Colonic mucosa (tissue), 4 donors: ENCODE measurements around the gene DTNBP1. TPM values are rescaled to one million over a fixed set of nuclear protein-coding genes. Genes with fewer than 3 reads are reported as not detected.

ENCODE experiments used
- DNase-seq: peaks from one replicate; pipeline ENCODE4 v3.0.0-alpha.2; 2020
- H3K27ac ChIP-seq: fragments of 200-600 bp; one replicate; pipeline ENCODE4 v1.8.0; 2021
- H3K27me3 ChIP-seq: fragments of 200-600 bp; one replicate; pipeline ENCODE4 v1.8.0; 2021
- H3K36me3 ChIP-seq: fragments of 200-600 bp; one replicate; pipeline ENCODE4 v1.8.0; 2021
- H3K4me1 ChIP-seq: fragments of 200-600 bp; one replicate; pipeline ENCODE4 v1.8.0; 2021; ENCODE audit warnings: mild to moderate bottlenecking
- H3K4me3 ChIP-seq: fragments of 200-600 bp; one replicate; pipeline ENCODE4 v1.8.0; 2021
- H3K9ac ChIP-seq, 2 donors: one replicate each; pipeline ENCODE4 v1.7.0; 2013; ENCODE audit warnings: control low read depth in 2 of 2, low read depth in 2 of 2, low read length in 2 of 2
- H3K9me3 ChIP-seq: fragments of 200-600 bp; one replicate; pipeline ENCODE4 v1.8.0; 2021
- intact Hi-C: fragments of 100-400 bp; cut with DNase I; formaldehyde crosslinking; loops from one replicate; pipeline ENCODE4 v1.14.1; 2022
- total RNA-seq, 2 donors: library from RNA; stranded (reverse); fragmentation: NEBNext Ultra II Directional in 1 of 2; extraction: Animal tissue kit (Norgen Biotek cat#: 25700) in 1 of 2; gene quantifications; one replicate each; pipeline ENCODE4 v1.2.1, GENCODE V29; 2021
- TF ChIP-seq, protein P1 (sequence below): fragments of 200-600 bp; IDR thresholded peaks from one replicate; pipeline ENCODE4 v1.8.0; 2022; ENCODE audit warnings: antibody characterized with exemption, mild to moderate bottlenecking
- donor health status: healthy.
- donor health status: DM: no; HTN: no; CAD: no.
- donor health status: DM: no; HTN: no; CAD: no.

DTNBP1 gene
- total RNA-seq, 2 donors from 2014 or later: 17.4 to 22.0 TPM

DNA sequence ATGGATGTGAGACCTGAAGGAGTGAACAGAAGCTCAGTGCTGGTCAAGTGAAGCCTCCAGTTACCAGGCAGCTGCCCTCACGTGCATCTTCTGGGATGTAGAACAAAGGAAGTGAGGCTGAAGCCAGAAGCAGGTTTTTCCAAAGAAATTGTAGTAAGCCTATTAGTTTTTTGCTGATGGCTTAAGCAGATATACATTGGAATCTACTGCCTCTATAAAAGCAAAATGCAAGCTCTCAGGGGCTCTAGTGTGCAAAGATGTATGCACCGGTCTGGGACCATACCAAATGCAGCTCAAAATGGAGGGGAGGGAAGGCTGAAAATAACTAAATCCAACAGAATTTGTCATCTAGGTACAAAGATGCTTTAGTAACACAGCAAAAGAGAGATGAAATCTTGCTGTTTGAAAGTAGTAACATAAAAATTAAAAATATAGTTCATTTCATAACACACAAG is 77.0 kb downstream of the DTNBP1 start:
- no peak overlapping the region for H3K4me3 ChIP-seq
- H3K27me3 ChIP-seq: no peaks in the 10 kb centered on the region
- no peaks in the 10 kb centered on the region for H3K36me3 ChIP-seq
- no peak overlapping the region for H3K27ac ChIP-seq
- no peaks in the 10 kb centered on the region for H3K4me1 ChIP-seq
- H3K9me3 ChIP-seq: no peaks in the 10 kb centered on the region
- H3K9ac ChIP-seq: no peak overlapping the region
- intact Hi-C loops: no loop called here
- TF ChIP-seq, protein P1, sequence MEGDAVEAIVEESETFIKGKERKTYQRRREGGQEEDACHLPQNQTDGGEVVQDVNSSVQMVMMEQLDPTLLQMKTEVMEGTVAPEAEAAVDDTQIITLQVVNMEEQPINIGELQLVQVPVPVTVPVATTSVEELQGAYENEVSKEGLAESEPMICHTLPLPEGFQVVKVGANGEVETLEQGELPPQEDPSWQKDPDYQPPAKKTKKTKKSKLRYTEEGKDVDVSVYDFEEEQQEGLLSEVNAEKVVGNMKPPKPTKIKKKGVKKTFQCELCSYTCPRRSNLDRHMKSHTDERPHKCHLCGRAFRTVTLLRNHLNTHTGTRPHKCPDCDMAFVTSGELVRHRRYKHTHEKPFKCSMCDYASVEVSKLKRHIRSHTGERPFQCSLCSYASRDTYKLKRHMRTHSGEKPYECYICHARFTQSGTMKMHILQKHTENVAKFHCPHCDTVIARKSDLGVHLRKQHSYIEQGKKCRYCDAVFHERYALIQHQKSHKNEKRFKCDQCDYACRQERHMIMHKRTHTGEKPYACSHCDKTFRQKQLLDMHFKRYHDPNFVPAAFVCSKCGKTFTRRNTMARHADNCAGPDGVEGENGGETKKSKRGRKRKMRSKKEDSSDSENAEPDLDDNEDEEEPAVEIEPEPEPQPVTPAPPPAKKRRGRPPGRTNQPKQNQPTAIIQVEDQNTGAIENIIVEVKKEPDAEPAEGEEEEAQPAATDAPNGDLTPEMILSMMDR: no peak
- no peak for DNase-seq

GRCh38 chr6:15582499-15582898 is 80.3 kb downstream of the DTNBP1 start:
- H3K9ac ChIP-seq: no peak overlapping the region
- H3K9me3 ChIP-seq: no peaks in the 10 kb centered on the region
- TF ChIP-seq, protein P1: no peak
- H3K4me3 ChIP-seq: no peak overlapping the region
- H3K4me1 ChIP-seq: no peaks in the 10 kb centered on the region
- H3K36me3 ChIP-seq: no peaks in the 10 kb centered on the region
- H3K27me3 ChIP-seq: no peaks in the 10 kb centered on the region
- no peak overlapping the region for H3K27ac ChIP-seq
- intact Hi-C loops: no loop called here
- no peak for DNase-seq

GRCh38 chr6:15581751-15582150 is 81.1 kb downstream of the DTNBP1 start:
- no peak overlapping the region for H3K4me3 ChIP-seq
- H3K27ac ChIP-seq: no peak overlapping the region
- H3K36me3 ChIP-seq: no peaks in the 10 kb centered on the region
- DNase-seq: no peak
- TF ChIP-seq, protein P1: no peak
- H3K27me3 ChIP-seq: no peaks in the 10 kb centered on the region
- no peaks in the 10 kb centered on the region for H3K4me1 ChIP-seq
- H3K9me3 ChIP-seq: no peaks in the 10 kb centered on the region
- H3K9ac ChIP-seq: no peak overlapping the region
- intact Hi-C loops: no loop called here

DNA sequence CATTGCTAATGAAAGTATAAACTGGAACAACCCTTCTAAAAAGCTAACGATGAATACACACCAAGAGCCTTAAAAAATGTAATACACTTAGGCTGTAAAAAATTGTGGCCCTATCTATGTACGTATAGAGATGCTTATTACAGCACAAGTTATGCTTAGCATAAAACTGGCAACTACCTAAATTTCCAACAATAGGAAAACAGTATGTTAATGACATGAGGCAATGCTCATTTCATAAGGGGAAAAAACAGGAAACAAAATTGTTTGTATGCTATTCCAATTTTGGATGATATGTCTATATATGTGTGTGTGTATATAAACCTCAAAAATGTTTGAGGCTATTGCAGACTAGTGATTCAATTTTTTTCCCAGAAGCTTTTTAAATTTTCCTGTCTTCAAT is 82.5 kb downstream of the DTNBP1 start:
- Histone ChIP-seq H3K27ac (no peak overlapping the region), H3K9me3 (no peaks in the 10 kb centered on the region), H3K36me3 (no peaks in the 10 kb centered on the region), H3K4me1 (no peaks in the 10 kb centered on the region), H3K27me3 (no peaks in the 10 kb centered on the region), H3K9ac (no peak overlapping the region), H3K4me3 (no peak overlapping the region)
- DNase-seq: no peak
- intact Hi-C loops: no loop called here
- TF ChIP-seq, protein P1: no peak

DNA sequence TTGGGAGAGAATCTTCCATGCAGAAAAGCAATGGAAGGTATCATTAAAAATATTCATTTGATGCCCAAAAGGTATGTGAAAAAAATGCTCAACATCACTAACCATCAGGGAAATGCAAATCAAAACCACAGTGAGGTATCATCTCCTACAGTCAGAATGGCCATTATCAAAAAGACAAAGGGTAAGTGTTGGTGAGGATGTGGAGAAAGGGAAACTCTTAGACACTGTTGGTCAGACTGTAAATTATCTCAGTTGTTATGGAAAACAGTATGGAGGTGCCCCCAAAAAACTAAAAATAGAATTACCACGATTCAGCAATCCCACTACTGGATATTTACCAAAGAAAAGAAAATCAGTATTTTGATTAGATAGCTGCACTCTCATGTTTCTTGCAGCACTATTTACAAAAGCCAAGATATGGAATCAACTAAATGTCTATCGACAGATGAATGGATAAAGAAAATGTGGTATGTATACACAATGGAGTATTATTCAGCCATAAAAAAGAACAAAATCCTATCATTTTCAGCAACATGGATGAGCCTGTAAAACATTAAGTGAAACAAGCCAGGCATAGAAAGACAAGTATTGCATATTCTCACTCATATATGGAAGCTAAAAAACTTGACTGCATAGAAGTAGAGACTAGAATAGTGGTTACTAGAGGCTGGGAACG is 84.0 kb downstream of the DTNBP1 start:
- no peaks in the 10 kb centered on the region for H3K36me3 ChIP-seq
- no peak overlapping the region for H3K9ac ChIP-seq
- H3K4me1 ChIP-seq: no peaks in the 10 kb centered on the region
- DNase-seq: no peak
- H3K4me3 ChIP-seq: no peak overlapping the region
- H3K27me3 ChIP-seq: no peaks in the 10 kb centered on the region
- TF ChIP-seq, protein P1: no peak
- intact Hi-C loops: no loop called here
- no peaks in the 10 kb centered on the region for H3K9me3 ChIP-seq
- no peak overlapping the region for H3K27ac ChIP-seq
